D721Med (cell line): Measurements from ENCODE around the gene UBE2I.

ENCODE experiments used
- DNase-seq: peaks from one replicate; pipeline ENCODE4 v3.0.0; 2011; ENCODE audit warnings: low spot score; ENCODE audit not compliant: insufficient read length
- FAIRE-seq: peaks from 2 replicates; lab custom pipeline; 2011; peaks lifted over from hg19 to GRCh38; lab: Jason Lieb, UNC
- CTCF ChIP-seq: IDR thresholded peaks from 2 replicates; pipeline ENCODE4 v1.5.1; 2012; ENCODE audit warnings: mild to moderate bottlenecking, control low read depth; ENCODE audit not compliant: insufficient read depth; ENCODE audit errors: missing control alignments

UBE2I gene

GRCh38 chr16:1320658-1321240, 11.3 kb downstream of the UBE2I start:
- no peak for DNase-seq
- FAIRE-seq = no peak
- TF ChIP-seq CTCF = no peak

DNA sequence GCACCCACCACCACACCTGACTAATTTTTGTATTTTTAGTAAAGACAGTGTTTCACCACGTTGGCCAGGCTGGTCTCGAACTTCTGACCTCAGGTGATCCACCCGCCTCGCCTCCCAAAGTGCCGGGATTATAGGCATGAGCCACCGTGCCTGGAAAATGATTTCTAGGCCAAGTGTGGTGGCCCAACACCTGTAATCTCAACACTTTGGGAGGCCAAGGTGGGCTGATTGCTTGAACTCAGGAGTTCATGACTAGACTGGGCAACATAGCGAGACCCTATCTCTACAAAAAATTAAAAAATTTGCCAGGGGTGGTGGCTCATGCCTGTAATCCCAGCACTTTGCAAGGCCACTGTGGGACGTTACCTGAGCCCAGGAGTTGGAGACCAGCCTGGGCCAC, 13.0 kb downstream of the UBE2I start:
- FAIRE-seq (no peak), DNase-seq (no peak)
- TF ChIP-seq CTCF = no peak

DNA sequence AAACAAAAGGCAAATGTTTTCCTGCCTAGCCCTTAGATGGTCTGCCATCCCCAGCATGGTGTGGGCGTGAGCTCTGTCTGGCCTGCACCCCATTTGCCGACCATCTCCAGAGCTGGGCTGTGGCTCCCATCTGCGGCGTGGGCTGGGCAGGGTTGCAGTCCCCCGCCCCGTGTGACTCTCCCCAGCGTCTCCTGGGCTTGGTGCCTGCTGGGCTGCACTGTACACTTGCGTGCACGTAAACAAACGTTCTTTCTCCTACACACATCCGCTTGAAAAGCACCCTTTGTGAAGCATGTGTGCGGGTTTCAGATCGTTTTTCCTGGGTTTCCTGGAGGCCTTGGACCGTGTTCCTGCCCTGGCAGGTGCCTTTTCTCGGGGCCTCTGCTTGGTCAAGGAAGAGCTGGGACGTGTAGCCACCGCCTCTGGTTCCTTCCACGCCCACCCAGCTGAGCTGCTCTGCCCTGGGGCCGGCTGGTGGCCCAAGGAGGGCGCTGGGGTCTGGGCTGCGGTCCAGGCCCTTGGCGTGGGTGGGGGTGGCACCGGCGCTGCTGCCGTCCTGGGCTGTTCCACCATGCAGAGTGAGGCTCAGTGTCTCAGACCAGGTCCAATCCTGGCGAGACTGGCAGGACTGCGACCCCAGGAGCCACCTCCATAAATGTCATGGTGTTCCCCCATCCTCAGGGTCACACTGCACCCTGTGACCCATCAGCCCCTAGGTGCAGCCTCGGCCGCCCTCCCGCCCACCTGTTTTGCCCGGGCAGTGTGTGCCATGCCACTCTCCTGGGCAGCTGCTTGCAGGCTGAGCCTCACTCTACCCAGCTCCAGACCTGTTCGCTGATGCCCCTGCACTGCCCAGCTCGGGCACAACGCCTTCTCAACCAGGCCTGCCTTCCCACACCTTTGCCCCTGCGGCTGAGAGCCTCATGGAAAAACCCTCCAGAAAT, 14.1 kb downstream of the UBE2I start:
- no peak for DNase-seq
- no peak for TF ChIP-seq CTCF
- FAIRE-seq = no peak

GRCh38 chr16:1324286-1324826, 14.9 kb downstream of the UBE2I start:
- DNase-seq (no peak), FAIRE-seq (no peak)
- TF ChIP-seq CTCF = no peak

DNA sequence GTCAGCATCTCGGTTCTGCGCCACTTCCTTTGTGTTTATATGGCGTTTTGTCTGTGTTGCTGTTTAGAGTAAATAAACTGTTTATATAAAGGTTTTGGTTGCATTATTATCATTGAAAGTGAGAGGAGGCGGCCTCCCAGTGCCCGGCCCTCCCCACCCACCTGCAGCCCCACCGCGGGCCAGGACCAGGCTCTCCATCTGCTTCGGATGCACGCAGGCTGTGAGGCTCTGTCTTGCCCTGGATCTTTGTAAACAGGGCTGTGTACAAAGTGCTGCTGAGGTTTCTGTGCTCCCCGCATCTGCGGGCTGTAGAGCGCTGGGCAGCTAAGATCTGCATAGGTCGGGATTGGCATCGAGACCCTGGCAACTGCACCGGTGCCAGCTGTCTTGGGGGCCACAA, 15.8 kb downstream of the UBE2I start:
- no peak for TF ChIP-seq CTCF
- DNase-seq (no peak), FAIRE-seq (no peak)

DNA sequence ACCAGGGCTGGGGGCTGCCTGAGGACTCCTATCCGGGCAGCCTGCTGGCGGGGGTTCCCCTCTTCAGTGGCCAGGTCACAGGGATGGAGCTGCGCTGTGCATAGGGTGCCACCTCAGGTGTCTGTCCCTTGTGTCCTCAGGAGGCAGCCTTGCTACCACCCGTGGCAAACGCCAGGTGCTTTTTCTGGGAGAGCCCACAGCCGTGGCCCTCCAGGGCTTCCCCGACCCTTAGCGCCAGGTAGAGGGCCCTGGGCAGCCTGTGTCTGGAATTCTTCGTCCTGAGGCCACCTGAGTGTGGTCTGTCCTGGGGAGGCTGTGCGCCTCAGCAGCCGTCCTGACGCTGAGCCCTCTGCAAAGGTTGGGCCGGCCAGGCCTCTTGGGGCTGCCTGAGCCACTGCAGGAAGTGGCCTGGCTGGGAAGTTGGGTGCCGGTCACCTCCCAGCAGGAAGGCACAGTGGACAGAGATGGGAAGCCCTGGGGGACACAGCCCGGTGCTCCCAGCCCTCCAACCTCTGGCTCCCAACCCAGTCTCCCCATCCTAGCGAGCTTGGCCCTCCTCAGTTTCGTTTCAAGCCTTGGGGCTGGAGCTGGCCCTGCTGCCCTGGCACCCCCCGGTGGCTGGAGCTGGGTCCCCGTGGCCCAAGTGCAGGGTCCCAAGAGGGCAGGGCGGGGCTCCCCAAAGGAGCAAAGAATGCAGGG, 16.4 kb downstream of the UBE2I start:
- TF ChIP-seq CTCF = no peak
- FAIRE-seq (no peak), DNase-seq (no peak)
